ENCODE data around the gene DOCK10.

DNA sequence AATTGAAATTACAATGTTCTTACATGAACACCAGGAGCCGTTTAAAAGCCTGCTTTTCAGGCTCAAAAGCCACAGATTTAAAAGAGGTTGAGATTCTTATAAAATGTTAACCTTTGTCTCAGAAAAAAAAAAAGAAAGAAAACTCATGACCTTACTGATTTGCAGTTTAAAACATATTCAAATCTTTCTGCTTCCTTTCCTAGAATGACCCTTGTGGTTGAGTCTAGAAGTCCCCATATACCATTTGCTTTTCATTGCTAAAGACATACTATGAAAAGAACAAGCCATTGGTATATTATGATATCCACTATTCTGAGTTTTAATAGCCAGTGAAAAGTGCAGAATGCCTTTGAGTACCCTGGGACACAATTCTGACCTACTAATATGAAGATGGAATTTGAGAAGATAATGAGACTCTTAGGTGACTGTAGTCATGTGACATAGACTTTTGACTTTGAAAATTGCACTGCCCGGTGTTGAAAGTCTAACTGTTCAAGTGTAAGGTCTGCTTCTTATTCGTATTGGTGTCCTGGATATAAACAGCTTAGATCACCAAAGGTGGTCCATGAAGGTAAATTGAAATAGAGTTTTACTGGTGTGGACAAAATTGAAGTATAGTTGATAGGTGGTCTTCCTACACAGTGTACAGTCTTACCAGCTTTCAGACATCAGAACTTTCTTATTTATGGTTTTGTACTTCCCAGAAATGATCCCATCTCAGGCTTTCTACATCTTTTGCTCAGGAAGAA is 117.0 kb downstream of the DOCK10 start:
- TF ChIP-seq POLR2A (IDR thresholded peaks at IDR 0.05; ENCODE audit: extremely low read depth, insufficient read length) (no peak), MAX (IDR thresholded peaks at IDR 0.05; ENCODE audit: low read depth, low read length) (no peak), MYC (IDR thresholded peaks at IDR 0.05; ENCODE audit: low read depth, low read length) (no peak)
- TF ChIP-seq, protein P1, sequence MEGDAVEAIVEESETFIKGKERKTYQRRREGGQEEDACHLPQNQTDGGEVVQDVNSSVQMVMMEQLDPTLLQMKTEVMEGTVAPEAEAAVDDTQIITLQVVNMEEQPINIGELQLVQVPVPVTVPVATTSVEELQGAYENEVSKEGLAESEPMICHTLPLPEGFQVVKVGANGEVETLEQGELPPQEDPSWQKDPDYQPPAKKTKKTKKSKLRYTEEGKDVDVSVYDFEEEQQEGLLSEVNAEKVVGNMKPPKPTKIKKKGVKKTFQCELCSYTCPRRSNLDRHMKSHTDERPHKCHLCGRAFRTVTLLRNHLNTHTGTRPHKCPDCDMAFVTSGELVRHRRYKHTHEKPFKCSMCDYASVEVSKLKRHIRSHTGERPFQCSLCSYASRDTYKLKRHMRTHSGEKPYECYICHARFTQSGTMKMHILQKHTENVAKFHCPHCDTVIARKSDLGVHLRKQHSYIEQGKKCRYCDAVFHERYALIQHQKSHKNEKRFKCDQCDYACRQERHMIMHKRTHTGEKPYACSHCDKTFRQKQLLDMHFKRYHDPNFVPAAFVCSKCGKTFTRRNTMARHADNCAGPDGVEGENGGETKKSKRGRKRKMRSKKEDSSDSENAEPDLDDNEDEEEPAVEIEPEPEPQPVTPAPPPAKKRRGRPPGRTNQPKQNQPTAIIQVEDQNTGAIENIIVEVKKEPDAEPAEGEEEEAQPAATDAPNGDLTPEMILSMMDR (IDR thresholded peaks at IDR 0.05; ENCODE audit: low read depth, low read length): no peak
